ENCODE results near the gene CHST14. TPM values are rescaled to one million over a fixed set of nuclear protein-coding genes. Genes with fewer than 3 reads are reported as not detected.

Gene CHST14
- total RNA-seq, 1 donor, result 14.2 TPM

DNA sequence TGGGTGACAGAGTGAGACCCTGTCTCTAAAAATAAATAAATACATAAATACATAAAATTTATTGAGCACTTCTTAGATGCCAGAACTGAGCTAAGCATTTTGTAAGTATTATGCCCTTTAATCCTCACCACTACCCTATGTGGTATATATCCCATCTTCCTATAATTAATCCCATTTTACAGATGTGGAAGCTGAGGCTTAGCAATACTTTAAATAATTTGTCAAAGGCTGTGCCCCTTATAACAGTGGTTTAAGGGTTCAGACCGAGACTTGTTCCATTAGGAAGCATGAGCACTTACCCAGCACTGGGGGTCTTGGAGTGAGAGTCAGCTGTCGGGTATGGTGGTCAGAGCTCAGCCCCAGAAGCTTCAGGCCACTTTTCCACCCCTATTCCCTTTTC is 7.5 kb upstream of the CHST14 start:
- TF ChIP-seq, protein P1, sequence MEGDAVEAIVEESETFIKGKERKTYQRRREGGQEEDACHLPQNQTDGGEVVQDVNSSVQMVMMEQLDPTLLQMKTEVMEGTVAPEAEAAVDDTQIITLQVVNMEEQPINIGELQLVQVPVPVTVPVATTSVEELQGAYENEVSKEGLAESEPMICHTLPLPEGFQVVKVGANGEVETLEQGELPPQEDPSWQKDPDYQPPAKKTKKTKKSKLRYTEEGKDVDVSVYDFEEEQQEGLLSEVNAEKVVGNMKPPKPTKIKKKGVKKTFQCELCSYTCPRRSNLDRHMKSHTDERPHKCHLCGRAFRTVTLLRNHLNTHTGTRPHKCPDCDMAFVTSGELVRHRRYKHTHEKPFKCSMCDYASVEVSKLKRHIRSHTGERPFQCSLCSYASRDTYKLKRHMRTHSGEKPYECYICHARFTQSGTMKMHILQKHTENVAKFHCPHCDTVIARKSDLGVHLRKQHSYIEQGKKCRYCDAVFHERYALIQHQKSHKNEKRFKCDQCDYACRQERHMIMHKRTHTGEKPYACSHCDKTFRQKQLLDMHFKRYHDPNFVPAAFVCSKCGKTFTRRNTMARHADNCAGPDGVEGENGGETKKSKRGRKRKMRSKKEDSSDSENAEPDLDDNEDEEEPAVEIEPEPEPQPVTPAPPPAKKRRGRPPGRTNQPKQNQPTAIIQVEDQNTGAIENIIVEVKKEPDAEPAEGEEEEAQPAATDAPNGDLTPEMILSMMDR (IDR thresholded peaks at IDR 0.05; ENCODE audit: insufficient read depth, low read depth, low read length), result no peak
- no peak for DNase-seq (ENCODE audit: low read depth)
- no peak overlapping the region for H3K4me3 ChIP-seq (ENCODE audit: low read depth, low read length)

- TF ChIP-seq, protein P1 (IDR thresholded peaks at IDR 0.05; ENCODE audit: insufficient read depth, low read depth, low read length), result no peak
- DNase-seq (ENCODE audit: low read depth), result no peak
- no peak overlapping the region for H3K4me3 ChIP-seq (ENCODE audit: low read depth, low read length)
These were observed 6.8 kb upstream of the CHST14 start for GRCh38 chr15:40463886-40464545.

GRCh38 chr15:40464595-40465185 is 6.1 kb upstream of the CHST14 start:
- H3K4me3 ChIP-seq (ENCODE audit: low read depth, low read length), result no peak overlapping the region
- DNase-seq (ENCODE audit: low read depth), result no peak
- TF ChIP-seq, protein P1 (IDR thresholded peaks at IDR 0.05; ENCODE audit: insufficient read depth, low read depth, low read length), result no peak

- no peak for DNase-seq (ENCODE audit: low read depth)
- TF ChIP-seq, protein P1 (IDR thresholded peaks at IDR 0.05; ENCODE audit: insufficient read depth, low read depth, low read length), result no peak
These were observed 4.8 kb upstream of the CHST14 start for GRCh38 chr15:40465939-40466338.

GRCh38 chr15:40466426-40467260 is 4.1 kb upstream of the CHST14 start:
- DNase-seq (ENCODE audit: low read depth), result no peak
- TF ChIP-seq, protein P1 (IDR thresholded peaks at IDR 0.05; ENCODE audit: insufficient read depth, low read depth, low read length), result no peak
- H3K4me3 ChIP-seq (ENCODE audit: low read depth, low read length), result no peak overlapping the region

More at GRCh38 chr15:40465939-40466338, 4.8 kb upstream of the CHST14 start:
- no peak overlapping the region for H3K4me3 ChIP-seq (ENCODE audit: low read depth, low read length)

GRCh38 chr15:40467261-40467615 is 3.5 kb upstream of the CHST14 start:
- H3K4me3 ChIP-seq (ENCODE audit: low read depth, low read length), result no peak overlapping the region
- no peak for DNase-seq (ENCODE audit: low read depth)
- TF ChIP-seq, protein P1 (IDR thresholded peaks at IDR 0.05; ENCODE audit: insufficient read depth, low read depth, low read length), result no peak

Measured in fibroblast of villous mesenchyme (primary cell).